ENCODE measurements around the gene SIL1. TPM values are rescaled to one million over a fixed set of nuclear protein-coding genes. Genes with fewer than 3 reads are reported as not detected.
"Not testable (repeated sequence)": the region's sequence is repeated elsewhere in the genome, so short reads cannot be mapped to it uniquely, and the experiment has no call there.

The SIL1 gene
- total RNA-seq, 4 donors from 2014 or later, result 41.4 to 63.1 (median 52.8) TPM

GRCh38 chr5:138922494-138922893, 275.7 kb downstream of the SIL1 start:
- H3K4me1 ChIP-seq, result peaks cover 0 to 49% (median 3%) of the 10 kb centered on the region in 4 donors
- no peak overlapping the region for H3K27ac ChIP-seq
- no peaks in the 10 kb centered on the region for H3K9me3 ChIP-seq
- TF ChIP-seq EP300 (IDR thresholded peaks at IDR 0.05) (no peak), POLR2A (IDR thresholded peaks at IDR 0.05) (no peak), CTCF (IDR thresholded peaks at IDR 0.05) (no peak)
- H3K36me3 ChIP-seq, result peaks cover 3 to 60% (median 16%) of the 10 kb centered on the region in 3 donors
- 98 to 100% methylated on average over 2 of the region's 2 CpGs for WGBS, 2 donors
- DNase-seq (ENCODE audit: low spot score in 2 of 2), result no peak
- H3K4me3 ChIP-seq, result no peak overlapping the region
- H3K27me3 ChIP-seq, result no peaks in the 10 kb centered on the region

- not testable (repeated sequence) for H3K9me3 ChIP-seq; H3K27me3 ChIP-seq; H3K4me3 ChIP-seq; H3K27ac ChIP-seq; DNase-seq (ENCODE audit: low spot score in 2 of 2)
- peaks cover 3 to 49% (median 13%) of the 10 kb centered on the region in 3 donors for H3K36me3 ChIP-seq
- H3K4me1 ChIP-seq, result peaks cover 0 to 40% (median 0%) of the 10 kb centered on the region in 4 donors
- whole genome bisulfite sequencing, 2 donors, result 83 to 93% methylated on average over 2 of the region's 2 CpGs
Observed at GRCh38 chr5:138921362-138921761, 276.8 kb downstream of the SIL1 start.

GRCh38 chr5:138920181-138920580, 278.0 kb downstream of the SIL1 start:
- Histone ChIP-seq H3K27me3 (no peaks in the 10 kb centered on the region), H3K9me3 (no peaks in the 10 kb centered on the region), H3K4me1 (peaks cover 0 to 39% (median 0%) of the 10 kb centered on the region in 4 donors), H3K27ac (no peak overlapping the region), H3K36me3 (peaks cover 3 to 44% (median 8%) of the 10 kb centered on the region in 3 donors), H3K4me3 (no peak overlapping the region)
- TF ChIP-seq CTCF (IDR thresholded peaks at IDR 0.05) (no peak), EP300 (IDR thresholded peaks at IDR 0.05) (no peak), POLR2A (IDR thresholded peaks at IDR 0.05) (no peak)
- WGBS, 2 donors, result 91 to 96% methylated on average over 8 of the region's 8 CpGs
- DNase-seq (ENCODE audit: low spot score in 2 of 2), result no peak

- Histone ChIP-seq H3K4me3 (no peak overlapping the region), H3K36me3 (peaks cover 0 to 44% (median 3%) of the 10 kb centered on the region in 3 donors), H3K9me3 (no peaks in the 10 kb centered on the region), H3K27me3 (no peaks in the 10 kb centered on the region), H3K4me1 (peaks cover 0 to 39% (median 0%) of the 10 kb centered on the region in 4 donors), H3K27ac (no peak overlapping the region)
- DNase-seq (ENCODE audit: low spot score in 2 of 2), result no peak
- WGBS, 2 donors, result 53 to 60% methylated on average over 4 of the region's 4 CpGs
- TF ChIP-seq CTCF (IDR thresholded peaks at IDR 0.05), result no peak
- no peak for TF ChIP-seq EP300 (IDR thresholded peaks at IDR 0.05)
- TF ChIP-seq POLR2A (IDR thresholded peaks at IDR 0.05), result no peak
Observed at GRCh38 chr5:138918686-138919085, 279.5 kb downstream of the SIL1 start.

- 92 to 95% methylated on average over 3 of the region's 3 CpGs for WGBS, 2 donors
- DNase-seq (ENCODE audit: low spot score in 2 of 2), result no peak
- H3K9me3 ChIP-seq, result no peaks in the 10 kb centered on the region
- TF ChIP-seq POLR2A (IDR thresholded peaks at IDR 0.05) (no peak), CTCF (IDR thresholded peaks at IDR 0.05) (no peak), EP300 (IDR thresholded peaks at IDR 0.05) (no peak)
- H3K4me3 ChIP-seq, result no peak overlapping the region
- H3K27me3 ChIP-seq, result no peaks in the 10 kb centered on the region
- peaks cover 0 to 27% (median 0%) of the 10 kb centered on the region in 4 donors for H3K4me1 ChIP-seq
- H3K27ac ChIP-seq, result no peak overlapping the region
- H3K36me3 ChIP-seq, result peaks cover 0 to 48% (median 0%) of the 10 kb centered on the region in 3 donors
Observed at GRCh38 chr5:138914338-138914737, 283.8 kb downstream of the SIL1 start.

- Histone ChIP-seq H3K36me3 (peaks cover 0 to 47% (median 0%) of the 10 kb centered on the region in 3 donors), H3K9me3 (no peaks in the 10 kb centered on the region), H3K4me1 (peaks cover 0 to 21% (median 0%) of the 10 kb centered on the region in 4 donors), H3K27me3 (no peaks in the 10 kb centered on the region), H3K4me3 (no peak overlapping the region), H3K27ac (no peak overlapping the region)
- TF ChIP-seq EP300 (IDR thresholded peaks at IDR 0.05) (no peak), CTCF (IDR thresholded peaks at IDR 0.05) (no peak), POLR2A (IDR thresholded peaks at IDR 0.05) (no peak)
- WGBS, 2 donors, result 88 to 93% methylated on average over 3 of the region's 3 CpGs
- no peak for DNase-seq (ENCODE audit: low spot score in 2 of 2)
Observed at GRCh38 chr5:138913773-138914172, 284.4 kb downstream of the SIL1 start.
